OCI-M1 (cell line): ENCODE data around the gene NAPEPLD.
"Not testable (repeated sequence)": the region's sequence is repeated elsewhere in the genome, so short reads cannot be mapped to it uniquely, and the experiment has no call there.

Experiments
- DNase-seq: peaks from one replicate; lab custom pipeline; 2025; lab: John Stamatoyannopoulos, UW

NAPEPLD gene

GRCh38 chr7:103144754-103145153 is 4.1 kb downstream of the NAPEPLD start:
- not testable (repeated sequence) for DNase-seq

GRCh38 chr7:103143868-103144267 is 5.0 kb downstream of the NAPEPLD start:
- no peak for DNase-seq

- no peak for DNase-seq
These were observed 6.4 kb downstream of the NAPEPLD start for GRCh38 chr7:103142494-103142893.

- DNase-seq: no peak
These were observed 7.0 kb downstream of the NAPEPLD start for GRCh38 chr7:103141753-103142404.

GRCh38 chr7:103140685-103141084 is 8.2 kb downstream of the NAPEPLD start:
- no peak for DNase-seq

GRCh38 chr7:103140061-103140460 is 8.8 kb downstream of the NAPEPLD start:
- no peak for DNase-seq

- no peak for DNase-seq
These were observed 13.9 kb downstream of the NAPEPLD start for GRCh38 chr7:103134836-103135554.

GRCh38 chr7:103132995-103133688 is 15.8 kb downstream of the NAPEPLD start:
- DNase-seq: no peak

GRCh38 chr7:103130901-103131624 is 17.8 kb downstream of the NAPEPLD start:
- peak; percentile 44 for DNase-seq

- peak; percentile 46 for DNase-seq
These were observed 19.0 kb downstream of the NAPEPLD start for GRCh38 chr7:103129702-103130549.

GRCh38 chr7:103127006-103127405 is 21.9 kb downstream of the NAPEPLD start:
- DNase-seq: no peak

GRCh38 chr7:103124429-103124979 is 24.4 kb downstream of the NAPEPLD start:
- DNase-seq: no peak

- peak; percentile 3 for DNase-seq
These were observed 25.4 kb downstream of the NAPEPLD start for GRCh38 chr7:103123529-103123928.

GRCh38 chr7:103121641-103122040 is 27.3 kb downstream of the NAPEPLD start:
- peak; percentile 58 for DNase-seq

GRCh38 chr7:103120362-103120761 is 28.5 kb downstream of the NAPEPLD start:
- DNase-seq: no peak

GRCh38 chr7:103119791-103120291 is 29.1 kb downstream of the NAPEPLD start:
- peak; percentile 95 for DNase-seq

GRCh38 chr7:103117465-103117864 is 31.4 kb downstream of the NAPEPLD start:
- DNase-seq: no peak

GRCh38 chr7:103116991-103117390 is 31.9 kb downstream of the NAPEPLD start:
- DNase-seq: no peak

- DNase-seq: no peak
These were observed 32.4 kb downstream of the NAPEPLD start for GRCh38 chr7:103116511-103116910.

- DNase-seq: no peak
These were observed 33.1 kb downstream of the NAPEPLD start for GRCh38 chr7:103115771-103116170.

GRCh38 chr7:103114576-103115008 is 34.3 kb downstream of the NAPEPLD start:
- no peak for DNase-seq
